Inflammatory macrophage treated with lipopolysaccharide for 4 hours (primary cell): ENCODE results near the gene PAPPA.

Experiments used
- DNase-seq: peaks from one replicate; pipeline ENCODE4 v3.0.0-alpha.2; 2020

The PAPPA gene

DNA sequence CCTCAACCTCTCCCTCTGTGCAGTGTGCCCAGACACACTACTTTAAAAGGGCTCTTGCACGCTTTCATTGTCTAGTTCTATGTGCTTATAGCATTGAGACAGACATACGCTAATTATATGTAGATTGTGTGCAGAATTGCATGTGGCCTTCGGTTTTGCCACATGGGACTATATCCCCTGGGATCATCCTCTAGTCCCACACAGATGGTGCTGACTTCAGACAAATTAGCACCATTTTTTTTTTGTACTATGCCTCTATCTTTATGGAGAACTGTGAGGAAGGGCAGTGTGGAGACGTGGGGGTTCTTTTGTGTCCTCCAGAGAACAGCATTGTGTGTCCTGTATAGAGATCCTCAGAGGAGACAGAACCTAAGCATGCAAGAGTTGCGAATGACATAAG, 29.3 kb downstream of the PAPPA start:
- DNase-seq = no peak

DNA sequence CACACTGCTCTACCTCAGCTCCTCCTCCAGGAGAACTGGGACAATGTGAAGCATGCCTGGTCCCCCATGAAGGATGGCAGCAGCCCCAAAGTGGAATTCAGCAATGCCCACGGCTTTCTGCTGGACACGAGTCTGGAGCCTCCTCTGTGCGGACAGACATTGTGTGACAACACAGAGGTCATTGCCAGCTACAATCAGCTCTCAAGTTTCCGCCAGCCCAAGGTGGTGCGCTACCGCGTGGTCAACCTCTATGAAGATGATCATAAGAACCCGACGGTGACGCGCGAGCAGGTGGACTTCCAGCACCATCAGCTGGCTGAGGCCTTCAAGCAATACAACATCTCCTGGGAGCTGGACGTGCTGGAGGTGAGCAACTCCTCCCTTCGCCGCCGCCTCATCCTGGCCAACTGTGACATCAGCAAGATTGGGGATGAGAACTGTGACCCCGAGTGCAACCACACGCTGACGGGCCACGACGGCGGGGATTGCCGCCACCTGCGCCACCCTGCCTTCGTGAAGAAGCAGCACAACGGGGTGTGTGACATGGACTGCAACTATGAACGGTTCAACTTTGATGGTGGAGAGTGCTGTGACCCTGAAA, 34.1 kb downstream of the PAPPA start:
- DNase-seq = no peak

DNA sequence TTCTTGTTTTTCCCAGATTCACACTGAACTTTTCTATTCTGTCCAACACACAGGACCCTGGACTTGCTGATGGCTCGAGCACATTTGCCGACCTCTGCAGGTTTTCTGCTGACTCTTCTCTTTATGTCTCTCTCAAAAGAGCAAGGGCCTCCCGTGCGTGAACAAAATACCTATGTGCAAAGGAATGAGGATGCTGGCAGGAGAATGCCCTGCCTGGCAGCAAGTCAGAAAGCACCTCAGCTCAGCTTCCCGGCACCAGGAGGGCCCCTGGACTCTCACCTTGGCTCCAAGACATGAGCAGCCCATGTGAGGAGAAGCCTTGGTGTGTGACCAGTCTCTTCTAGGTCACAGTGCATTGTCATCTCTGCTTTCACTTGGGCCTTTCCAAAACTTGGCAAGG, 36.1 kb downstream of the PAPPA start:
- DNase-seq = no peak

DNA sequence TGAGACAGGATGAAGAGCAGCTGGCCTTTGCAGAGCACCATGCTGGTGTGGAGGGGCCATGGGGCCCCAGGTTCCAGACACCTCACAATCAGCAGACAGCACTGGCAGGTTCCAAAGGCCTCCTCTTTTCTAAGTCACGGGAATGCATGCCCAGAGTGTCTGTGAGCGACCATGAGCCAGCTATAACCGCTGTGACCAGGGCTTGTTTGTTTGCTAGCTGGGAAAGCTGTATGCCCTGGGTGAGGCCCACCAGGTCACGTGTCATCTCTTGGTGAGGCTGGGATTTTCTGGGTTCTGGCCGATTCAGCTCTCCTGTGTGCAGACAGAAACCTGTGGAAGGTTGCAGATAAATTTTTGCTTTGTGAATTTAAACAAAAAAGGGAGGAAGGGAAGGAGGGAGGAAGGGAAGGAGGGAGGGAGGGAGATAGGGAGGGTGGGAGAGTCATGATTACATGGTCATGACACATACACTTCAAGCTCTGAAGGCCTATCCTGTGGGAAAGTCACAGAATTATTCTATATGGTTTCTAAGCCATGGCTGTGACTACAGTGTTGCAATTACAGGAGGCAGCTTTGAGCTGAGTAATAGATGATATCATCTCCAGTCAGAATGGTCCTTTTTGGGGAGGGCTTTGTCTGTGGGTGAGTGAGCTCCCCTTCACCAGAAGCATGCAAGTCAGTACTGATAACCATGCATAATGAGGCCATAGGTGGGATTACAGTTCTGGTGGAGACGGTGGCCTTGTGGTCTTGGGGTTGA, 37.2 kb downstream of the PAPPA start:
- DNase-seq = no peak

GRCh38 chr9:116191576-116192415, 38.2 kb downstream of the PAPPA start:
- no peak for DNase-seq

GRCh38 chr9:116193636-116194035, 40.0 kb downstream of the PAPPA start:
- no peak for DNase-seq

GRCh38 chr9:116196806-116197205, 43.2 kb downstream of the PAPPA start:
- DNase-seq = no peak

DNA sequence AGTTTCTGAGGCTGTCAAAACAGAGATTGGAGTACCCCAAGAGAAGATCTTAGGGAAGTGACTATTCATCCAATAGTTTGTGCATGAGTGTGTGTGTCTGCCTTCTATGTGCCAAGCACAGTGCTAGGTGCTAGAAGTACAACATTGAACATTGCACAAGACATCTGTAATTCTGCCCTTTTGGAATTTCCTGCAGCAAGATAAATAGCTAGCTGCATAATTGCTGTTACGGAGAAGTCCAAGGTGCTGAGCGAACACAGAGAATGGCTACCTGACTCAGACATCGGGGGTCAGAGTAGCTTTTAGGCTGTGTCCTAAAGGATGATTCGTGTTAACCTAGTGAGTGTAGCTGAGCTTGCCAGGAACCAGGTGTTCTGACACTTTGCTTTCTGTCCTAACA, 44.8 kb downstream of the PAPPA start:
- DNase-seq = no peak

DNA sequence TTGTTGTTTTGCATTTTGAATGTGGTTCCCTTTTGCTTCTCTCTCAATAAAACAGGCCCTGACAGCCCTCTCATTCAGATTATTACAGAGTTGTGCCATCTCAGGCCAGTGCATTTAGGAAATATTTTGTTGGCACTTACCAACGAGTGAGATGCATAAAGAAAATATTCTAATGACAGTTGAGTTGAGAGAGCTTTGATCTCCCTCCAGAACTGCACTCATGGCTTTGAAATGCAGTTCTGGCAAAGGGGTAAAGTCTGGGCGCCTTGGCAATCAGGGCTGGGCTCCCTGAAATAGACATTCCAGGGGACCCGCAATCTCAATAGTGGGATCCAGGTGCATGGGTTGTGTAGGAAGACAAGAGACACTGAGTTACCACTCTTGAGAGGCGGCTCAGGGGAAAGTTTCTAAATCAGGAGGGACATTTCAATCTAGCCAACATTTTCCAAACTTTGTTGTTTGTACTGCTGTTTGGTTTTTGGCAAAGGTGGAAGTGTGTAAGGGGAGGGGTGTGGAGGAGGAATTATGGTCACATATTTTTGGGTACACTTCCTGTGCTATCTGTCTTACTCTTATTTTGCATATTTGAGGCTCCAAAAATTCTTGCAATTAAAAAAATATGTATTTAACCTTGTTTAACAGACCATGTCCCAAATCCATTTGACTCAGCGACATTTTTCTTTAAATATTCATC, 48.8 kb downstream of the PAPPA start:
- DNase-seq = no peak

GRCh38 chr9:116204252-116204882, 50.8 kb downstream of the PAPPA start:
- no peak for DNase-seq

GRCh38 chr9:116207371-116208111, 54.0 kb downstream of the PAPPA start:
- no peak for DNase-seq

GRCh38 chr9:116208417-116209232, 55.0 kb downstream of the PAPPA start:
- DNase-seq = no peak

DNA sequence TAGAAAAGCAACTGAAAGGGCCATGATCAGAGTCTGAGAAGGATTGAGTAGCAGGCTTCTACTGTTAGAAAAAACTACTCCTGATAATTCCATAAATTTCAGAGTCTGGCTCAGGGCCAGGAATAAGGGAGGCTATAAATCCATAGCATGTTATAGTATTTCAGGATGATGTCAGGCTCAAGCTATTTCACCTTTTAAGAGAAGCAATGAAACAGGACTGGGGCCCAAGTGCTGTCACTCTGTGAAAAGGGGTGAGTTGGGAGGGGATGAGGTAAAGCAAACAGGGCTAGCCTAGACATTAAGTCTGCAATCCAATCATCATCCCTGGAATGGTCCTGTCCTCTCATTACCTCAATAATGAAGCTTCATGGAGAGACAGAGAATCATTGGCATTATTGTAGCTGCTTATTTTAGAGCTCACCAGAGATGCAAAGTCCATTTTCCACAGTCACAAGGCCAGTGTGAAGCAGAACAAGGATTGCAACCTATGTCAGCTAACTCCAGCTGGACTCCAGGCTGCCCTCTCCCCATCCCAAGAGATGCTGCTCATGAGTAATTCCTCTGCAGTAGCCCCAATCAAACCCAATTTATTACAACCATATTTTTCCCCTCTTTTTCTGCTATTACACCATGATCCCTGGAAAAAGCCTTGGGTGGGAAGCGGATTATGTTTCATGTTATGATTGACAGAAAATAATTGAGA, 56.0 kb downstream of the PAPPA start:
- no peak for DNase-seq

DNA sequence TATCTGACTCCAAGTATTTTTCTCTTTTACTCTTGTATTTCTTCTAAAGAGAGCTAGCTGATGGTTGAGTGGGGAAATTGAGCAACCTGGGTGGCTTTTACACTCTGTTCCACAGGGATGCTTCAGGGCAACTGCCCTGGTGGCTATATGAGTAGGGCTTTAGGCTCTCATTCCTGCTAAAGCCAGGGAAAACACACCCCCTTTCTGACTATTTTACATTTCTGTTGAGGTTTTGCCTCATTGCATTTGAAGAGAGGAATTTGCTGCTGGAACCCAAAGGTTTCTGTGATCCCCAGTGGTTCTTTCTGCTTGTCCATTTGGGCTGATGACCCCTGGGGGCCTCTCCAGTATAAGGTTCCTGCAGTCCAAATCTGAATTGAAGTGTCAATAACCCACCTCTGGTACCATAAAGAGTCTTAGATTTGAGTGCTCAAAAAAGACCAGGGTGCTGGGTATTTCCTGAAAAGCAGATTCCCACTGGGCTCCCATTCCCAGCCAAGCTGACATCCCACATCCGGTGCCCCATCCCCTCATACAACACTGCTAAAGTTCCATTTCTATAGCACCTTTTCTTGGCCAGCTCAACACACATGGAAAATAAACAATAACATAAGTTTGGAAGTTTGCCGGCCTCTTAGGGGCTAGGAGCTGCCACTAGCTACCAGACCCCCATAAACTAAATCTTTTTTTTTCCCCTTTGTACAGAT, 59.5 kb downstream of the PAPPA start:
- no peak for DNase-seq

- no peak for DNase-seq
These were observed 60.1 kb downstream of the PAPPA start for GRCh38 chr9:116213693-116214047.

DNA sequence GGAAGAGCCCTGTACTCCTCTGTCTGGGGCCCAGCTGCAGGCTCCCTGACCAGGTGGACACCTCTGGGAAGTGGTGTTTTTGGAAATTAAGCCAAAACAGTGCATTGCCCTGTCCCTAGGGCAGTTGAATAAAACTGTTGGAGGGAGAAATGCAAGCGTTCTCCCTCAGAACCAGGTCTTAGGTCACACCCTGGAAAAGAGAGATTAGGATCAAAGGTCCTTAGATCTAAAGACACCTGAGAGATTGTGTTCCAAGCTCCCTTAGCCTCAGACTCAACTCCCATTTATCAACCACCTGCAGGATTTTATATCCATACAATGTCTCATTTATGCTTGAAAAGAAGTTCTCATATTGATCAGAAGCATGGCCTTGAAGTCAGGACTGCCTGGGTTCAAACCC, 64.8 kb downstream of the PAPPA start:
- DNase-seq = no peak

DNA sequence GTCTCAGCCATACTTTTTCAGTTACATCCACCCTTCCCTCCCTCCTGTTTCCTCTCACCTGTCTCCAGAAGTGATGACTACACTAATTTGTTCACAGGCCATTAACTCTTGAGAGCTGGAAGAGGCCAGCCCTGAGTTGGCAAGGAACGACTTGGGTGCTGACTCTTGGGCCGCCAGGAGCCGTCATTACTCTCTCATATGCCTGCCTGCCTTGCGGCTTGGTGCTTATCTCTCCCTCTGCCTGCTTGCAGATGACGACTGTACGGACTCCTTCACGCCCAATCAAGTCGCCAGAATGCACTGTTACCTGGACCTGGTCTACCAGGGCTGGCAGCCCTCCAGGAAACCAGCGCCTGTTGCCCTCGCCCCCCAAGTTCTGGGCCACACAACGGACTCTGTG, 66.1 kb downstream of the PAPPA start:
- no peak for DNase-seq

- no peak for DNase-seq
These were observed 70.3 kb downstream of the PAPPA start for GRCh38 chr9:116223926-116224325.

- DNase-seq = no peak
These were observed 76.6 kb downstream of the PAPPA start for GRCh38 chr9:116230051-116230632.
